Hematopoietic multipotent progenitor cell treated with erythropoietin and hydrocortisone succinate and interleukin-3 and kit ligand, for 6 days (in vitro differentiated cells): ENCODE data around the gene CDKL2.
"Not testable (repeated sequence)": the region's sequence is repeated elsewhere in the genome, so short reads cannot be mapped to it uniquely, and the experiment has no call there.

ENCODE experiments used
- DNase-seq: peaks from one replicate; pipeline ENCODE4 v3.0.0-alpha.2; 2015

CDKL2 gene

DNA sequence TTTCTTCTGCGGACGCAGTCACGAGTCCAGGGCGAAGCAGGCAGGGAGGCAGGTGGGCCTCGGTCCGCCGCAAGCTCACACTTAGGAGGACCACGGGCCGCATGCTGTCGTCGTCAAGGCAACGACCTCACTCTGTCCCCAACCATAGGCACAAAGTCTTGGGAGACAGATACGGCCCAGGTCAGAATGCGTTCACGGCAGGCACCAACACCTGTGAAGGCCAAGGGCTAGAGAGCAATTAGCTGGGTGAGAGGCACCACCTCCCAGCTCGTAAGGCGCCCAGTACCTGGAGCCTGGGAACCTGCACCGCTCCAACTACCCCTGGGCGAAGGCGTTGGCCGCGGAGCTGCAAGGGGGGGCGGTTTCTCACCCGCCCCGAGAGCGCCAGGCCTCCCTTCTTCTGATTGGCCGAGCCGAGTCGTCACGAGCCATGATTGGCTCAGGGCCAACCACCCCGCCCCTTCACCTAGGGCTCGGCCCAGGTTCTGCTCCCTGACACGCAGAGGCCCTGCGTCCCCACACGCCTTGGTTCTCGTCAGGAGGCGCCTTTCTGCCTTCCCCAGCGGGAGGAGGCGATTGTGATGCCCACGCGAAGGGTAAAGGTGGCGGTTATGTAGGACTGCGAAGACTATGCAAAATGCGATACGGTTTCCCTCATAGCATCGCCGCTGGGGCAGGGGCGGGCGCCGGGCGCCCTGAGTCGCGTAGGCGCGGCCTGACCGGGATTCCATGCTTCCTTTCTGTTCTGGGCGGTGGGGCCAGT is at the start of gene CDKL2:
Gene CDKL2, minus strand, starts transcription at position 355 of the 763 bp plus-strand sequence. CDS start 4,540 bp downstream, outside the sequence.
- DNase-seq, result peak; percentile 93

DNA sequence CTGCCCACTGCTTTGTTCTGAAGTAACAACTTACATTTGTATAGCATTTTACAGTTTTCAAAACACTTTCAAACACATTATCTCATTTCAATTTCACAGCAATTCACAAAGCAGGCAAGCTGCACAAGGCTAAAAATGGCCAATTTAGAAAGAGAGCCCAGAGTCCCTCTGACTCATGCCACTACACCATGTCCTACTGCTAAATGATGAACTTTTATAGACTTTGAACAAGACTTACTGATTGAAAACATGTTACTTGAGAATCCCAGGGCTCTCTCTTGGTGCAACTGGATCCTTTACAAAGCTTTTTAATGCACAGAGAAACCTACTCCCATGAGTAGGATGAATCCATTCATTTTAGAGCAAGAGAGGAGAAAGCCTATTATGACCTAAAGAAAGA is 48.6 kb upstream of the CDKL2 start:
- DNase-seq, result no peak

DNA sequence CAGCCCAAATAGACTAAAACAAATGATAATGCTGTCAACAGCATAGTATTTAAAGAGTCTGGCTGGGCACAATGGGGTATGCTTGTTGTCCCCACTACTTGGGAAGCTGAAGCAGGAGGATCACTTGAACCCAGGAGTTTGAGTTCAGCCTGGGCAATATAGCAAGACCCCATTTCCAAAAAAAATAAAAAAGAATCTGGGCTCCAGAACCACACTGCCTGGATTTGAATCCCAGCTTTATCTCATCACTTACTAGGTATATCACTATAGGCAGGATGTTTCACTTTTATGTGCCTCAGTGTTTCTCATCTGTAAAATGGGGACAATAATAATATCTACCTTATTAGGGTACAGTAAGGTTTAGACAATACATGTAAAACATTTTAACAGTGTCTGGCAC is 48.1 kb upstream of the CDKL2 start:
- no peak for DNase-seq

GRCh38 chr4:75675004-75675531 is 44.7 kb upstream of the CDKL2 start:
- no peak for DNase-seq

- no peak for DNase-seq
Measured at GRCh38 chr4:75673959-75674328, 43.6 kb upstream of the CDKL2 start.

DNA sequence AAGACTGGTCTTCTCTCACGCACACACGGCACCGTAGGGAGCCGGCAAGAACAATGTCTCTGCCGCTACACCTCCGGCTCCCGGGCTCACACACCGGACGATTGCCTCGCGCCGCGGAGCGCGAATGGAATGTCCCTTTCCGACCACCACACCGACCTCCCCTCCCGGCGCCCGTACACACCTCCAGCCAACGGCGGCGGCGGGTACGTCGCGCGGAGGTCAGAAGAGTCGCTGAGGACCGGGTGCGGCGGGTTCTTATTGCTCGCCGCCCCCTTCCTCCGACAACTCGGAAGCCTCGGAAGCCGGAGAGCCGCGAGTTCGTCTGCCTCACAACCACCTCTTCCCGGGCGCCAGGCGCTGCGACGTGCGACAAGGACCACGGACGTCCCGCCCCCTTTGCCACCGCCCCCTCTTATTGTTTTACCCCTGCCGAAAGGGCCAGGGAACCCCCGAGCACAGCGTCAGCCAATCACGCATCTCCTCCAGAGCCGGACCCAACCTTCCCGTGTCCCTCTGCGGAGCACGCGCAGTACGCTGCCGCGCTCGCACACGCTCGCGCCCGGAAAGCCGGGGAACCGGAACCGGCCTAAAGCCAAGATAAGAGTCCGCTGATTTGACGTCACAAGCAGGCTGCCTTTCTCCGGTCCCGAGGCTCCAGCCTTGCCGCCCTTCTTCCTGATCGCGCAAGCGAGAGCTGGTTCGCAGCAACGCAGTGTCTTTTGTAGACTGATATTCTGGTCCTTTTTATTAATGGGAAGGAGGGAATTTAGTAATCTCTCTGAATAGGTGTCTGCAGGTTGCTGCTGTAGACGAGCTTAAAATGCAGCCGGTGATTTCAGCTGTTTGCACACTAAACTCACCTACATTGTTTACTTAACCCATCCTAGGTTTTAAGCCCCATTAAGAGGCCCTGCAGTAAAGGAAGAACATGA is 43.0 kb upstream of the CDKL2 start, which contains the start of gene G3BP2:
Gene G3BP2, minus strand, starts transcription at position 385 of the 932 bp plus-strand sequence. CDS start 11,386 bp downstream, outside the sequence.
- peak; percentile 99 for DNase-seq

GRCh38 chr4:75672461-75673026 is 42.2 kb upstream of the CDKL2 start:
- DNase-seq, result peak; percentile 81

DNA sequence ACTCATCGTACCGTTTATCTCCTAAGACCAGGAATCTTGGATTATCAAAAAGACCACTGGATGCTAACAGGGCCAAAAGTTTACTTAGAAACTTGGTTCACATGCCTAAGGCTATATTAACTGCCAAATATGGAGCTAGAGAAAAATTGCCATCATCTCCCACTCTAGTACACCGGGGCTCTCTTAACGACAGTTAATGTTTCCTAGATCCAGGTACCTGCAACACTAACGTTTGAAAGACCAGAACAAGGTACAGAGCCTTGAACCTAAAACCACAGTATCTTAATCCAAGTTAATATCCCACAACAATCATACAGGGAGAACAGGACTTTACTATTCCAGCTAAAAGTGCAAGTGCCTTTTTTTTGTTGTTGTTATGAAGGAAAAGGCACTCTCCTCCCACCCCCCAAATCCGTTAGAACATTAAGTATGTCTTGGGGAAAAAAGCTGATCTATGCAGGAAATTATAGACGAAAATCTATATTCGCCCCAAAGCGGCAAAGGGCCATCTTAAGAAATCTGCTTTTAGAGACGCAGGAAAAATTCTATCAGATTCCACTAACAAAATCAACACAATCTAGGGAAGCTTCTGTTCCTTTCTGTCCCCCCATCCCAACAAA is 41.6 kb upstream of the CDKL2 start:
- DNase-seq, result peak; percentile 24

DNA sequence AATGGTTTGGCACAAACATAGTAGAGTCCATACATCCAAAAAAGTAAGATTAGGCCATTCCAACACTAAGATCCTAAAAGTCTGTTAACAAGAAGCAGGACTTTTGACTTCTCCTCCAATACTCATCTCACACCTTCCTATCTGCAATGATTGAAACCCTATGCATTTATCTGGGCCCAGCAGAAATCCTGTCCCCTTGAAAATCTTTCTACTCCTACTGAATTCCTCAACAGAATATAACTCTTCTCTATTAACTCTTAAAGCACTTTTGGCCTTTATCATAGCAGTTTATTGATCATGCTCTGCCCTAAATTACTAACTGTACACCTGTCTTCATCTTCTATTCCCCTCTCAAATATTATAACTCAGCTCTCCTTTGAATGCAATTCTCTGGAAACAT is 38.3 kb upstream of the CDKL2 start:
- DNase-seq, result no peak

DNA sequence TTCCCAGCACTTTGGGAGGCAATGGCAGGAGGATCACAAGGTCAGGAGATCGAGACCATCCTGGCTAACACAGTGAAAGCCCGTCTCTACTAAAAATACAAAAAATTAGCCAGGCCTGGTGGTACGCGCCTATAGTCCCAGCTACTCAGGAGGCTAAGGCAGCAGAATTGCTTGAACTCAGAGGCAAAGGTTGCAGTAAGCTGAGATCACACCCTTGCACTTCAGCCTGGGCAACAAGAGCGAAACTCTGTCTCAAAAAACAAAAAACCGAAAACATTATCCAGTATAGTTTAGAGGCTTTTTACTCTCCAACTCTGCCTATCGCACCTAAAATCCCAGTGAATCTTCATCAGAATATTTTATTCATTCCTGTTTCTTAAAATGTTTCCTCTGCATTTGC is 37.3 kb upstream of the CDKL2 start:
- DNase-seq, result not testable (repeated sequence)

- no peak for DNase-seq
Measured at GRCh38 chr4:75666299-75666698, 36.0 kb upstream of the CDKL2 start.

- not testable (repeated sequence) for DNase-seq
Measured at GRCh38 chr4:75664604-75665003, 34.3 kb upstream of the CDKL2 start.

DNA sequence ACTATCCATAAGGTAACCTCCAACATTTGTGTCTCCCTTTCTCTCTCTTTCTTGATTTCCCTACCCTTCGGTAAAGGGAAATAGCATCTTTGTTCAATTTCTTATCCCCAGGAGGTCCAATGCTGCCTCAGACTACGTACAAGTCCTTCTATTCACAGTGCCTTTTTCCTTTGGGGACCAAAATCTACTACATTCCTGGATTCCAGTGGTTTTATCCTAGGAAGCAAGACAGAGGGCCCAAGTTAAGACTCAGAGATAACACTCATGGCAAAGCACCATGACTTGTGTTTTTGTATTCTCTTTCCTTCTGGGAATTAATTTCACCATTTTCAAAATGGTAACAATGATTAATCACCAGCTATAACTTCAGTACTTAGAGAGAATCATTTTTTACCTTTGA is 32.3 kb upstream of the CDKL2 start:
- DNase-seq, result no peak

DNA sequence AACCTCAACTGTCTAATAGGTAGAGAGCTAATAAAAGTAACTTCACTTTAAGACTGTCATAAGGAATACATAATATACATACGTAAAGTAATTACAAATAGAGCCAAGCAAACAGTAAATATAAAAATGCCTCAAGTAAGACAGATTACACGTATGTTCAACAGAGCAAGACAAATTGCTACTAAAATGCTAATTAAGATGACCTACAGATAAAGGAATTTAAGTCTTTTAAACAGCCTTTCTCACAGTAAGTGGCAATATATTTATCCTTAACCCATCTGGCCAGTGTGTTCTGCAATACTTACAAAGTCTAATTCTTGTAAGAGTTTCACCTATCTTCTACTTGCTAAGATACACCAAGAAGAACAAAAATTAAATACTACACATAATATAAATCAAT is 30.2 kb upstream of the CDKL2 start:
- no peak for DNase-seq

GRCh38 chr4:75659512-75660031 is 29.2 kb upstream of the CDKL2 start:
- peak; percentile 28 for DNase-seq

GRCh38 chr4:75658876-75659275 is 28.5 kb upstream of the CDKL2 start:
- DNase-seq, result no peak

- DNase-seq, result no peak
Measured at GRCh38 chr4:75655562-75655961, 25.2 kb upstream of the CDKL2 start.

GRCh38 chr4:75654905-75655304 is 24.6 kb upstream of the CDKL2 start:
- no peak for DNase-seq

DNA sequence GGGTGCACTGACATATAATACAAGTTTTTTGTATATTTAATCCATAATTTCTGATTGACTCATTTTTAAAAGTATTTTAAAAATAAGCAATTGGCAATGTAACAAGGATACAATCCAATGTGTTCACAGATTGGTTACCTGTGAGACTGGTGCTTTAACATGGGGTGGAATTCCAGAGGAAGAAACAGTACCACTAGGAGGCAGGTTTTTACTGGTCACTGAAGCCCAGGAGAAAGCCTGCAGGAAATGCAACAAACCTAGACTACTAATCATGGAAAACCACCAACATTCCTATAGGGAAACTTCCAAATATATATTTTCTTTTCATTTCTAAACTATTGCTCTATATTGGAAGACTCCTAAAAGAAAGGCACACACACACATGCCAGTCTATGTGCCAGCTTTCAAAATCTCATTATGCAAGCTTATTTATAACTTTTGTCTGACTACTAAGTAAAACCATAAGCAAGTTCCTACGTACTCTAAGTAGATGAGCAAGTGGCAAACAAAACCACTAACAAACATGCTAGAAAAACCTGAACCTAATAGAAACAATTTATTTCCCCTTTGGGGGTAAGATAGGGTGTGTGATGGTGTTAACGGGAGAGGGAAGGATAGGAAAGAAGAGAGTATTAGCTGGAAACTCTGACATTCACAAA is 23.6 kb upstream of the CDKL2 start:
- DNase-seq, result peak; percentile 26

- DNase-seq, result no peak
Measured at GRCh38 chr4:75644095-75644494, 13.8 kb upstream of the CDKL2 start.

DNA sequence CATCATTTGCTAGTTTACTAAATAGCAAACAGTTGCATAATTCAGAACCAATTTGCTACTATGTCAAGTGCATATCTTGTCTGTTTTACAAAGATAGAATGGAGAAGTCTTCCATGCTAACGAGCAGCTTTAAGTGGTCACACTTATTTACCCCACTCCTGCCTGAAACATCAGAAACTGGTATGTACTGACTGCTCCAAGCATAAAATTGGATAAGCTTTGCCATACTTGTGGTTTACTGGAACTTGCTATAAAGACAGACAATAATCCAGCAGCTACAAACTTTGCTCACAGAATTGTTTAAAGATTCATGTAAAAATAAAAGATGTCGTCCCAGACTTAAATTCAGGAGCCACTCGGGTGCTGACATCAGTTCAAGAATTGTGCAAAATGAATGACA is 13.3 kb upstream of the CDKL2 start:
- no peak for DNase-seq

DNA sequence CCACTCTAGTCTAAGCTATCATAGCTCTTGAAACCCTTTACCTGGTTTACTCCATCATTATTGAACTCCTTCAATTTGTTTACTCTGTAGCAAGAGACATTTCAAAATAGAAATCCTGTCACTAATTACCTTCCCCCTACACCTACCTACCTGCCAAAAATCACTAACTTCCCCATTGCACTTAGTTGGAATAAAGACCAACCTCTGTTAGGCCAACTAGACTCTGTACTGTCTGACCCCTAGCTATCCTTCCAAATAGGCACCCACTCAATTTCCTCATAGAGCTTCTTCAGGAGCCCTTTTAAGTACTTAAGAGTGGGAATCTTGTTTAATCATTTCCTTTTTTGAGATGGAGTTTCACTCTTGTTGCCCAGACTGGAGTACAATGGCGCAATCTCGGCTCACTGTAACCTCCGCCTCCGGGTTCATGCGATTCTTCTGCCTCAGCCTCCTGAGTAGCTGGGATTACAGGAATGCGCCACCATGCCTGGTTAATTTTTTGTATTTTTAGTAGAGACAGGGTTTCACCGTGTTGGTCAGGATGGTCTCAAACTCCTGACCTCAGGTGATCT is 8.9 kb upstream of the CDKL2 start:
- no peak for DNase-seq
